Measurements from ENCODE around the gene DNAAF5. TPM values are rescaled to one million over a fixed set of nuclear protein-coding genes. Genes with fewer than 3 reads are reported as not detected.

Gene DNAAF5
- total and polyA plus RNA-seq, 2 donors = 8.3 to 9.2 TPM

DNA sequence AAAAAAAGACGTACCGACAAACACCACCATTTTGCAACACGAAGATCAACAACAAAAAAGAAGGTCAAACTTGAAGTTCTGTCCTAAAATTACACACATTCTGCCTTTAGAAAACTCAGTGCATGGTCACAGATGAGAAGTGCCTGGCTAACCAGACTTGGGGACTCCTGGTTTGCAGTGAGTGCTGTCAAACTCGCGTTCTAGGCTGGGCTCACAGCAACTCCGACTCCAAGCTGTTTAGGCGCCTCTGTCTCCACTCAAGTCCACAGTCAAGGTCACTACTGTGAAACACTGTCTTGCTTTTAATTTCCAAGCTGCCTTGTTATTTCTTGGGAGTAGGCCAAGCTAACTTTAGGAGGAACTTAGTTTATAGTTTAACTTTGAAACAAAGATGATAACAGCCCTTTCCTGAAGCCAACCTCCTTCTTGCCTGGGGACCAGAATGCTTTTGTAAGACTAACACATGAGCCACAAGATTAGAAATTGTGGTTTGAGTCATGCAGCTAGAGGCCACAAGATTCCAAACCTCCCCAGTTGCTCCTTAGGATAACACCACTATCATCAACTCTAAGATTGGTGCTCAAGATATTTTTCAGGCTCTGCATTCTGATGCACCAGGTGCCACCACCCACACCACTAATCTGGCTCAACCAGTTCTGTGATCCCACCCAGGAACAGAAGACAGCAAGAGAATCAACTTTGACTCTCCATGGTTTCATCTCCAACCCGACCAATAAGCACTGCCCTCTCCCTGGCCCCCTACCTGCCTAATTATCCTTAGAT, 1.1 kb upstream of the DNAAF5 start:
- Histone ChIP-seq H3K4me1 (ENCODE audit: control insufficient read depth in 2 of 2, insufficient read depth in 2 of 2, low read length in 2 of 2) (peaks cover 10 to 13% of the 10 kb centered on the region in 2 donors), H3K36me3 (ENCODE audit: control insufficient read depth in 2 of 2, insufficient read depth in 2 of 2, low read length in 1 of 2) (peaks cover 13 to 14% of the 10 kb centered on the region in 2 donors), H3K4me3 (ENCODE audit: low read length in 2 of 2) (no peak overlapping the region), H3K27me3 (ENCODE audit: control insufficient read depth in 2 of 2, insufficient read depth in 1 of 2, low read length in 1 of 2) (no peaks in the 10 kb centered on the region), H3K9me3 (ENCODE audit: control insufficient read depth in 2 of 2, insufficient read depth in 1 of 2, low read length in 1 of 2) (peaks cover 3 to 37% of the 10 kb centered on the region in 2 donors), H3K27ac (ENCODE audit: low read depth in 1 of 2, low read length in 1 of 2) (no peak overlapping the region)
- DNase-seq (ENCODE audit: low read depth in 6 of 9, low spot score in 9 of 9) = no peak
- WGBS = 98% methylated on average over 8 of the region's 8 CpGs

DNA sequence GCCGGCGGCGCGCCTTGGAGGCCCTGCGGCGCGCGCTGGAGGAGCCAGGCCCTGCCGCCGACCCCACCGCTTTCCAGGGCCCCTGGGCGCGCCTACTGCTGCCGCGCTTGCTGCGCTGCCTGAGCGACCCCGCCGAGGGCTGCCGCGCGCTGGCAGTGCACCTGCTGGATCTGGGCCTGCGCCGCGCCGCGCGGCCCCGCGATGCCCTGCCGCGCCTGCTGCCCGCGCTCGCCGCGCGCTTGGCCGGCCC, 280 bp downstream of the DNAAF5 start:
- Histone ChIP-seq H3K9me3 (ENCODE audit: control insufficient read depth in 2 of 2, insufficient read depth in 1 of 2, low read length in 1 of 2) (peaks cover 3 to 30% of the 10 kb centered on the region in 2 donors), H3K27me3 (ENCODE audit: control insufficient read depth in 2 of 2, insufficient read depth in 1 of 2, low read length in 1 of 2) (no peaks in the 10 kb centered on the region), H3K4me3 (ENCODE audit: low read length in 2 of 2) (peak overlapping the region; percentile 50 to 94), H3K27ac (ENCODE audit: low read depth in 1 of 2, low read length in 1 of 2) (peak overlapping the region in 1 of 2 donors; percentile 64), H3K36me3 (ENCODE audit: control insufficient read depth in 2 of 2, insufficient read depth in 2 of 2, low read length in 1 of 2) (peaks cover 20 to 27% of the 10 kb centered on the region in 2 donors), H3K4me1 (ENCODE audit: control insufficient read depth in 2 of 2, insufficient read depth in 2 of 2, low read length in 2 of 2) (peaks cover 10 to 13% of the 10 kb centered on the region in 2 donors)
- peak in 1 of 9 donors; percentile 19 for DNase-seq (ENCODE audit: low read depth in 6 of 9, low spot score in 9 of 9)
- under 1% methylated on average over 39 of the region's 39 CpGs for WGBS

- DNase-seq (ENCODE audit: low read depth in 6 of 9, low spot score in 9 of 9) = peak in 4 of 9 donors; percentile 16 to 50 (median 44)
- under 1% methylated on average over 66 of the region's 66 CpGs for WGBS
- H3K27me3 ChIP-seq (ENCODE audit: control insufficient read depth in 2 of 2, insufficient read depth in 1 of 2, low read length in 1 of 2) = no peaks in the 10 kb centered on the region
- H3K36me3 ChIP-seq (ENCODE audit: control insufficient read depth in 2 of 2, insufficient read depth in 2 of 2, low read length in 1 of 2) = peaks cover 23 to 32% of the 10 kb centered on the region in 2 donors
- peak within 1 kb of the TSS in 1 of 2 donors; percentile 64 for H3K27ac ChIP-seq (ENCODE audit: low read depth in 1 of 2, low read length in 1 of 2)
- peaks cover 3 to 25% of the 10 kb centered on the region in 2 donors for H3K9me3 ChIP-seq (ENCODE audit: control insufficient read depth in 2 of 2, insufficient read depth in 1 of 2, low read length in 1 of 2)
- H3K4me1 ChIP-seq (ENCODE audit: control insufficient read depth in 2 of 2, insufficient read depth in 2 of 2, low read length in 2 of 2) = peaks cover 10 to 13% of the 10 kb centered on the region in 2 donors
- H3K4me3 ChIP-seq (ENCODE audit: low read length in 2 of 2) = peak within 1 kb of the TSS; percentile 50 to 94
Observed at GRCh38 chr7:727104-727805, 756 bp downstream of the DNAAF5 start, which contains the start of gene PRKAR1B. TSS of gene PRKAR1B (minus strand) at chr7:727281. CDS start at chr7:711505, 15,776 bp downstream.

DNA sequence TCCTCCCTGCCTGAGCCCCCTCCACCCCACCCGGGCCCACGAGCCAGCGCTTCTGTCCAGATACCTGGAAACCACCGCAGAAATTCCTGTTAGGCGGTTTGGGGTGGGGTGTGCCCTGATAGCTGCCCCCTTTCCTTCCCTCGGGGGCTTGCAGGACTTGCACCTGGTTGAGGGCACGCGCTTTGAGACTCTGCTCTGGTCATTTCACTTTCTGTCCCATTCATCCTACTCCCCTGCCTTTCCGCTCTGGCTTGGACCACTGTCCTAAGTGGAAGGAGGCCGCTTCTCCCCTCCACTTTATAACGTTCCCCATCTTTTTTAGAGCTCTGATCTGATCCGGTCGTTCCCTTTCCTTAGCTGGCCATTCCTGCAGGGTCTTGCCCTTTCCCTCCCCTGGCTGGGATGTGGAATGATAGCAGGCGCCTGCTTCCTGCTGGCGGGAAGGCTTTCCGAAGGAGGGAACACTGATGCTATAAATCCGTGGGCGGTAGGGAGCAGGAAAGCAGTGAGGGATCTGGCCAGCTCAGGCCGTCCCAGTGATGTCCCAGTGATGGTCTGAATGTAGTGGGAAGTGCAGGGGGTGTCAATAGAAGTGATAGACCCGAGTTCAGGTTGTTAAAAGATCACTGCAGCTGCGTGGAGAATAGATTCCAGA, 1.4 kb downstream of the DNAAF5 start:
- WGBS = 66% methylated on average over 21 of the region's 21 CpGs
- peaks cover 10 to 13% of the 10 kb centered on the region in 2 donors for H3K4me1 ChIP-seq (ENCODE audit: control insufficient read depth in 2 of 2, insufficient read depth in 2 of 2, low read length in 2 of 2)
- H3K4me3 ChIP-seq (ENCODE audit: low read length in 2 of 2) = peak overlapping the region; percentile 39 to 94
- H3K36me3 ChIP-seq (ENCODE audit: control insufficient read depth in 2 of 2, insufficient read depth in 2 of 2, low read length in 1 of 2) = peaks cover 20 to 31% of the 10 kb centered on the region in 2 donors
- no peaks in the 10 kb centered on the region for H3K27me3 ChIP-seq (ENCODE audit: control insufficient read depth in 2 of 2, insufficient read depth in 1 of 2, low read length in 1 of 2)
- H3K9me3 ChIP-seq (ENCODE audit: control insufficient read depth in 2 of 2, insufficient read depth in 1 of 2, low read length in 1 of 2) = peaks cover 0 to 19% of the 10 kb centered on the region in 2 donors
- H3K27ac ChIP-seq (ENCODE audit: low read depth in 1 of 2, low read length in 1 of 2) = no peak overlapping the region
- no peak for DNase-seq (ENCODE audit: low read depth in 6 of 9, low spot score in 9 of 9)

DNA sequence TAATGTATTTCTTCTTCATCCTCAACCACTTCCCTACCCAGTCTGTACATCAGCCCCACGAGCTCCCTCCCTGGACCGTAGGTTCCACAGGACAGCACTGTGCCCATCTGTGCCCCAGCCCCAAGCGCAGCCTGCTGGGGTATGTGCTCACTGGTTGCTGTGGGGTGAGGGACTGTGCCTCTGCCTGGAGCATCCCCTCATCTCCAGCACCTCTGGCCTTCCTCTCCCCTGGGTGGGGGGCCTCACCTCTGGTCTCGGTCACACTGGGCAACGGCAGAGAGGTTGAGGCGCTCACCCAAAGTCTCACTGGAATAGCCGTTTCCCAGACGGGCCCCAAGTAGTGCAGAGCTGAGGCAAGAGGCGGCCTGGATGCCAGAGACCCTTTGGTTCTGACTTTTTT, 2.1 kb downstream of the DNAAF5 start:
- no peak for DNase-seq (ENCODE audit: low read depth in 6 of 9, low spot score in 9 of 9)
- no peaks in the 10 kb centered on the region for H3K27me3 ChIP-seq (ENCODE audit: control insufficient read depth in 2 of 2, insufficient read depth in 1 of 2, low read length in 1 of 2)
- no peak overlapping the region for H3K4me3 ChIP-seq (ENCODE audit: low read length in 2 of 2)
- H3K36me3 ChIP-seq (ENCODE audit: control insufficient read depth in 2 of 2, insufficient read depth in 2 of 2, low read length in 1 of 2) = peaks cover 20 to 31% of the 10 kb centered on the region in 2 donors
- H3K27ac ChIP-seq (ENCODE audit: low read depth in 1 of 2, low read length in 1 of 2) = no peak overlapping the region
- WGBS = 97% methylated on average over 9 of the region's 9 CpGs
- peaks cover 10 to 13% of the 10 kb centered on the region in 2 donors for H3K4me1 ChIP-seq (ENCODE audit: control insufficient read depth in 2 of 2, insufficient read depth in 2 of 2, low read length in 2 of 2)
- H3K9me3 ChIP-seq (ENCODE audit: control insufficient read depth in 2 of 2, insufficient read depth in 1 of 2, low read length in 1 of 2) = peaks cover 0 to 15% of the 10 kb centered on the region in 2 donors

DNA sequence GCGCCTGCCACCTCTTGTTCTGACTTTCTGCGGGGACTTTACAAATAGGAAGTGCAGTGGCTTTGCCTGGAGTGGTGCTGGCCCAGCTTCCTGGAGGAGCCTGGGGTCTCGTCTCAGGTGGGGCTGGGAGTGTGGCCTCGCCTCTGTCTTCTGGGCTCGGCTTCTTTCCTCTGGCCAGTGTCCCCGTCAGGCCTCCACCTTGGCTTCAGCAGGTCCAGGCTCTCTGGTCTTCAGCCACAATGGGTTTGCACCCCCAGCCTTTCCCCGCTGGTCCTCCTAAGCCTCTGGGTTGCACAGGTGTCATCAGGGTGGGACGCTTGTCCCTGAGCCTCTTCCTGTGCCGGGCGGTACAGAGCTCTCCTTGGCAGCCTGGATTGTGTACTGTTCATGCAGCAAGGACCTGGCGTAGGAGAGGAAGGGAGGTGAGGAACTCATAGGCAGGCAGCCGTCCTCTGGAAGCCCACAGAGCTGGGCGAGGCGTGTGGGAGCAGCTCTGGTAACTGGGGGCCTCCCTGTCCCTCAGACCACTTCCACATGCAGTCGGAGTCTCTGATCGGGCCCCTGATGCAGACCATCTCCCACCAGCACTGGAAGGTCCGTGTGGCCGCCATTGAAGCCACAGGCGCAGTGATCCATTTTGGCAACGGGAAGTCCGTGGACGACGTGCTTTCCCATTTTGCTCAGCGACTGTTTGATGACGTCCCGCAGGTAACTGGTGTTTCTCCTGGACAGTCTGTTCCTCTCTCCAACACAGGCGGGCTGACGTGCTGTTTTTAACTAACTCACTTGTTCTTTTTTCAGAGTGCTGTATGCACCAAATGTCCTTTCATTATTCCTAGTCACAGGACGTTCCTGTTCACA, 2.9 kb downstream of the DNAAF5 start:
- Histone ChIP-seq H3K36me3 (ENCODE audit: control insufficient read depth in 2 of 2, insufficient read depth in 2 of 2, low read length in 1 of 2) (peaks cover 20 to 31% of the 10 kb centered on the region in 2 donors), H3K9me3 (ENCODE audit: control insufficient read depth in 2 of 2, insufficient read depth in 1 of 2, low read length in 1 of 2) (peaks cover 2 to 13% of the 10 kb centered on the region in 2 donors), H3K27me3 (ENCODE audit: control insufficient read depth in 2 of 2, insufficient read depth in 1 of 2, low read length in 1 of 2) (no peaks in the 10 kb centered on the region), H3K4me1 (ENCODE audit: control insufficient read depth in 2 of 2, insufficient read depth in 2 of 2, low read length in 2 of 2) (peaks cover 10 to 13% of the 10 kb centered on the region in 2 donors), H3K27ac (ENCODE audit: low read depth in 1 of 2, low read length in 1 of 2) (no peak overlapping the region), H3K4me3 (ENCODE audit: low read length in 2 of 2) (no peak overlapping the region)
- 97% methylated on average over 29 of the region's 29 CpGs for WGBS
- DNase-seq (ENCODE audit: low read depth in 6 of 9, low spot score in 9 of 9) = no peak

- H3K27ac ChIP-seq (ENCODE audit: low read depth in 1 of 2, low read length in 1 of 2) = no peak overlapping the region
- peaks cover 20 to 34% of the 10 kb centered on the region in 2 donors for H3K36me3 ChIP-seq (ENCODE audit: control insufficient read depth in 2 of 2, insufficient read depth in 2 of 2, low read length in 1 of 2)
- no peak for DNase-seq (ENCODE audit: low read depth in 6 of 9, low spot score in 9 of 9)
Observed at GRCh38 chr7:730501-731439, 4.3 kb downstream of the DNAAF5 start.

More at GRCh38 chr7:730501-731439, 4.3 kb downstream of the DNAAF5 start:
- 95% methylated on average over 23 of the region's 23 CpGs for WGBS
- Histone ChIP-seq H3K4me1 (ENCODE audit: control insufficient read depth in 2 of 2, insufficient read depth in 2 of 2, low read length in 2 of 2) (peaks cover 10 to 11% of the 10 kb centered on the region in 2 donors), H3K27me3 (ENCODE audit: control insufficient read depth in 2 of 2, insufficient read depth in 1 of 2, low read length in 1 of 2) (no peaks in the 10 kb centered on the region), H3K9me3 (ENCODE audit: control insufficient read depth in 2 of 2, insufficient read depth in 1 of 2, low read length in 1 of 2) (peaks cover 2 to 16% of the 10 kb centered on the region in 2 donors), H3K4me3 (ENCODE audit: low read length in 2 of 2) (no peak overlapping the region)
